Measurements from ENCODE around the gene FBH1. TPM values are rescaled to one million over a fixed set of nuclear protein-coding genes. Genes with fewer than 3 reads are reported as not detected.

The FBH1 gene
- 10 to 100 TPM; 30.8 to 38.6 (median 35.8) TPM for total RNA-seq
- long read RNA-seq, partial matches to known transcripts: 4 of 4 reads
- long read RNA-seq, other reads (novel, unspliced or antisense): 0 of 4 reads

DNA sequence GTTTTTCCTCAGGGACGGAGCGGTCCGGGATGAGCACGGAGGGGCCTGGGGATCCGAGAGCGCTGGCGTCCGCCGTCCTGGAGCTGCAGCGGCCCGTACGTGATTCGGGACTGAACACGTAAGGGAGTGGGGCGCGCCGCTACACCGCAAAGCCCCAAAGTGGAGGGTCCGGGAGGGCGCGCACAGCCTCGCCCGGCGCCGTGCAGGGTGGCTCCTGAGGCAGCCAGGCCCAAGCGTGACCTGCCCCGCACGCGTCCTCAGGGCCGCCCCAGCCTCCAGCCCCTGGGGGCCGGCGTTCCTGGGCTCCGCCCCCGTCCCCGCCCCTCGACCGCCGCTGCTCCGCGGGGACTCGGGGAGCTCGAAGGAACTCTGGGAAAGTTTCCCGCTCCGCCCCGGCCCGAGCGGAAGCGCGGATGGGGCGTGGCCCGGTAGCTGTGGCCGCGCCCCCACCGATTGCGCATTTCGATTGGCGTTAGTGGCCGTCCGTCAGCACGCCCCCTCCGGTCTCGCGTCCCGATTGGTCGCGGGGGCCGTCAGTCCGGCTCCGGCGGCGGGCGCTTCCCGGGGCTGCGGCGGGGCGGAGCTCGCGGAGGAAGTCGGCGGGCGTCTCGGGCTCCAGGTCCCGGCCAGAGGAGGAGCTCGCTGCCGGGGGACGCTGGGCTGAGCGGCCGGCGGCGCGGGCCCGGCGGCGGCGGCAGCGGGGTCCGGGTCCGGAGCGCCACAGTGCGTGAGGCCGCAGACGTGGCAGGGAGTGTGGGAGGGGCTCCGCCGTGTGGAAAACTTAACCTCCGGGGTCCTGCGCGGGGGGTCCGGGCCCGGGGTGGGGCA lies at the start of gene FBH1, which contains the start of gene ANKRD16:
FBH1 (plus strand) TSS at position 620 of the 828 bp plus-strand sequence; CDS start at position 723, 103 bp downstream.
ANKRD16 (minus strand) TSS at position 270 of the 828 bp plus-strand sequence. CDS start 539 bp downstream, outside the sequence.
- Histone ChIP-seq H3K4me3 (peak within 1 kb of the TSS; percentile 75 to 87 (median 87)), H3K27me3 (no peaks in the 10 kb centered on the region), H3K9me3 (no peaks in the 10 kb centered on the region), H3K36me3 (peaks cover 0 to 10% (median 4%) of the 10 kb centered on the region in 4 donors), H3K27ac (peak within 1 kb of the TSS; percentile 70 to 77 (median 71)), H3K4me1 (peaks cover 0 to 36% (median 4%) of the 10 kb centered on the region in 4 donors)
- ATAC-seq (peak; percentile 93 to 97 (median 94)), DNase-seq (peak; percentile 99)
- WGBS (ENCODE audit: insufficient coverage, low coverage, low lambda C conversion rate, missing lambda C conversion rate): no CpG with 5 or more reads among the region's 109 CpGs
- intact Hi-C loops (cut with DNase I): no loop called here
- TF ChIP-seq CTCF (IDR thresholded peaks at IDR 0.05): peak in 1 of 4 donors; percentile 18
- peak; percentile 87 for TF ChIP-seq POLR2A (IDR thresholded peaks at IDR 0.05)

DNA sequence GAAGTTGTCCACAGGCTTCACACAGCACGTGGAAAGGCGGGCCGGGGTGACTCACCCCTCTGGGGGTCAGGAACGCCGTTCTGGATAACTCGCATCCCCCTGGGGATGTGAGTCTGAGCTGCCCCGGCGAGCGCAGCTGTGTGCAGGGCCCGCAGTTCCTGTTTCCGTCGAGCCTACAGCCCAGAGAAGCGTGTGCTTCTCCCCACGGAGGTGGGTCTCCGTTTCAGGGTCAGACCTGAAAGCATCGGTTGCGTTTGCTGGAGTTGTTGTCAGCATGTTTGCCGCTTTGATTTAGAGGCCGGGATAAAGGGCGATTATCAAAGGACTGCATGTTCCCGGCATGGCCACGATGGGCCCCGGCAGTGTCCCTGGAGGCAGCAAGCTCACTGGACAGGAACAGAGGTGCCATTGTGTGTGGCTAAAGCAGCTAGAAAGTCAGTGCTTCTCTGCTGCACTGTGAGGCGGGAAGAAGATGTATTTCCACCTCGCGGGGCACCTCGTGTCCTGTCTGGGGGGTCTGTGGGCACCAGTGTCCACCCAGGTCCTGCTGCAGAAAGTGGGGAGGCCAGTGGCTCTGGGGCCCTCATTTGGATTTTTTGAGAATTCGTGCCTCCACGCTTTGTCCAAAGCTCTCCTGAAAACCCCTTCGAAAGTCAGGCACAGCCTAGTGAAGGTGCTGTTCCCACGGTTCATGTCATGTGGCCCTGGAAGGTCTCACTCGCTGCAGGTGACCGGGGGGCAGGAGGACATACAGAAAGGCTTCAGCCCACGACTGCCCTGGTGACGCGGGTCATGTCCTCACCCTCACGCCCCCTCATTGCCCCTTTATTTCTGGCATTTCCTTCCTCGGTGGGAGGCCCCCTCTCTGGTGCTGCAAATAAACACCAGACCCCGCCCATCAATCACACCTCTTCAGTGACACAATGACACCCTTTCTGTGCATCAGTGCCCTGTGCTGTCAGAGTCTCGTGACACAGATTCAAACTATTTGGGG lies 49.4 kb upstream of the FBH1 start:
- Histone ChIP-seq H3K27me3 (no peaks in the 10 kb centered on the region), H3K9me3 (no peaks in the 10 kb centered on the region), H3K4me3 (no peak overlapping the region), H3K4me1 (no peaks in the 10 kb centered on the region), H3K36me3 (no peaks in the 10 kb centered on the region), H3K27ac (no peak overlapping the region)
- intact Hi-C loops (cut with DNase I): no loop called here
- TF ChIP-seq CTCF (IDR thresholded peaks at IDR 0.05) (no peak), POLR2A (IDR thresholded peaks at IDR 0.05) (no peak)
- 31% methylated on average over 11 of the region's 40 CpGs for WGBS (ENCODE audit: insufficient coverage, low coverage, low lambda C conversion rate, missing lambda C conversion rate)
- peak; percentile 21 to 37 (median 36) for ATAC-seq
- DNase-seq: no peak

- Histone ChIP-seq H3K9me3 (no peaks in the 10 kb centered on the region), H3K27ac (no peak overlapping the region), H3K4me1 (no peaks in the 10 kb centered on the region), H3K4me3 (no peak overlapping the region), H3K27me3 (no peaks in the 10 kb centered on the region), H3K36me3 (no peaks in the 10 kb centered on the region)
- intact Hi-C loops (cut with DNase I): no loop called here
- no peak for ATAC-seq
- no peak for DNase-seq
- no peak for TF ChIP-seq POLR2A (IDR thresholded peaks at IDR 0.05)
- 92% methylated on average over 14 of the region's 14 CpGs for WGBS (ENCODE audit: insufficient coverage, low coverage, low lambda C conversion rate, missing lambda C conversion rate)
Measured at GRCh38 chr10:5841965-5842364, 48.1 kb upstream of the FBH1 start.

DNA sequence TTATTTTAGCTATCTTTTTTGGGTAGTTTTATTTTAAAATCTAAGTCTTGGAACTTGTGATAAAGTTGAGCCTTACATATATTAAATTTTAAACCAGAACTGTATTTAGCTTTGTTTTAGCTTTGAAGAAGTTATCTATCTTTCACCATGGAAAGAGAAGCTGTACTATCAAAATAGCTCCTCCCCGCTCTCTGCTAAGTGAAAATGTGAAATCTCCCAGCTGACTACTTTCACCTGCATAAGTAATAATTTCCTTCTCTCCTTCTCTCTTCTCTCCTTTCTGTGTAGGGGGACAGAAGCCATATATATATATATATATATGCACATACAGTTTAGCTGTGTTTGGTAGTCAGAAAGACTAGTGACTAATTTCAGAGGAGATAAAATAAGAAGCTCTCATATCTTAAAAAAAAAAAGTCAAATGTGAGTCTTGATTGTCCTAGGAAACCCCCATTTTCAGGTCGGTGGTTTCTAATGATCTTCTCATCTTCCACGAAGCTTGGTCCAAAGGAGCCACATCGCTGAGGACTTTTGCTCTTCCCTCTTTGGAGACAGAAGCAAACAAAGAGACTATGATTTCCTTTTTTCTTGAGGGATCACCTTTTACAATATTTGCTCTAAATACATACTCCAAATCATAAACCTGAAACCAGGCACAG lies 46.2 kb upstream of the FBH1 start:
- no peaks in the 10 kb centered on the region for H3K27me3 ChIP-seq
- no peak overlapping the region for H3K27ac ChIP-seq
- DNase-seq (no peak), ATAC-seq (no peak)
- 67% methylated on average over 4 of the region's 4 CpGs for WGBS (ENCODE audit: insufficient coverage, low coverage, low lambda C conversion rate, missing lambda C conversion rate)
- TF ChIP-seq CTCF (IDR thresholded peaks at IDR 0.05): no peak
- TF ChIP-seq POLR2A (IDR thresholded peaks at IDR 0.05): no peak
- H3K9me3 ChIP-seq: no peaks in the 10 kb centered on the region
- intact Hi-C loops (cut with DNase I): no loop called here
- H3K4me3 ChIP-seq: no peak overlapping the region
- H3K36me3 ChIP-seq: no peaks in the 10 kb centered on the region
- no peaks in the 10 kb centered on the region for H3K4me1 ChIP-seq

Measured in right lobe of liver (tissue), 6 donors.